Mesendoderm (in vitro differentiated cells): ENCODE measurements around the gene FAM83B.
A peak's percentile ranks its signal among the peaks of the same experiment; 100 is the strongest.

Source experiments
- DNase-seq: peaks from one replicate; pipeline ENCODE4 v3.0.0; 2013
- H2AK5ac ChIP-seq: 2 replicates; pipeline ENCODE4 v1.6.1; 2013; ENCODE audit warnings: low read length, inconsistent platforms
- H2BK120ac ChIP-seq: 2 replicates; pipeline ENCODE4 v1.6.1; 2013; ENCODE audit warnings: low read depth, mild to moderate bottlenecking, low read length, moderate library complexity, mixed read lengths
- H2BK15ac ChIP-seq: replicated peaks from 2 replicates; pipeline ENCODE4 v1.6.1; 2013; ENCODE audit warnings: low read depth, mild to moderate bottlenecking, moderate library complexity
- H2BK5ac ChIP-seq: 2 replicates; pipeline ENCODE4 v1.6.1; 2013; ENCODE audit warnings: low read length, inconsistent platforms
- H3K18ac ChIP-seq: 2 replicates; pipeline ENCODE4 v1.6.1; 2013; ENCODE audit warnings: mild to moderate bottlenecking, low read length, mixed read lengths
- H3K23ac ChIP-seq: one replicate; pipeline ENCODE4 v1.6.1; 2013; ENCODE audit warnings: low read length
- H3K27ac ChIP-seq: 2 replicates; pipeline ENCODE4 v1.5.1; 2013; ENCODE audit warnings: low read depth, mild to moderate bottlenecking, inconsistent platforms, low read length, moderate library complexity
- H3K27me3 ChIP-seq: 2 replicates; pipeline ENCODE4 v1.6.1; 2013; ENCODE audit warnings: low read length, control low read depth, mild to moderate bottlenecking, inconsistent platforms; ENCODE audit not compliant: insufficient read depth, poor library complexity
- H3K36me3 ChIP-seq: 2 replicates; pipeline ENCODE4 v1.6.1; 2013; ENCODE audit warnings: low read length, inconsistent platforms; ENCODE audit not compliant: control insufficient read depth, insufficient read depth
- H3K4ac ChIP-seq: one replicate; pipeline ENCODE4 v1.6.1; 2013; ENCODE audit warnings: low read depth, mild to moderate bottlenecking, low read length, moderate library complexity
- H3K4me1 ChIP-seq: 2 replicates; pipeline ENCODE4 v1.6.1; 2013; ENCODE audit warnings: low read depth, low read length, inconsistent platforms; ENCODE audit not compliant: control insufficient read depth
- H3K4me2 ChIP-seq: 2 replicates; pipeline ENCODE4 v1.6.1; 2013; ENCODE audit warnings: low read length
- H3K4me3 ChIP-seq: 2 replicates; pipeline ENCODE4 v1.5.1; 2013; ENCODE audit warnings: mild to moderate bottlenecking, low read length
- H3K56ac ChIP-seq: one replicate; pipeline ENCODE4 v1.6.1; 2013; ENCODE audit warnings: low read length
- H3K79me1 ChIP-seq: 2 replicates; pipeline ENCODE4 v1.6.1; 2013; ENCODE audit warnings: low read length, inconsistent platforms
- H3K79me2 ChIP-seq: 2 replicates; pipeline ENCODE4 v1.6.1; 2013; ENCODE audit warnings: mild to moderate bottlenecking, low read length; ENCODE audit not compliant: control insufficient read depth, insufficient read depth
- H3K9ac ChIP-seq: 2 replicates; pipeline ENCODE4 v1.6.1; 2013; ENCODE audit warnings: low read length, inconsistent platforms
- H4K5ac ChIP-seq: one replicate; pipeline ENCODE4 v1.6.1; 2013; ENCODE audit warnings: low read length
- H4K8ac ChIP-seq: one replicate; pipeline ENCODE4 v1.6.1; 2013; ENCODE audit warnings: low read depth, mild to moderate bottlenecking, control low read depth, low read length, moderate library complexity
- WGBS: extraction: QIAGEN DNeasy Blood & Tissue Kit; methylation state at CpG from one replicate; pipeline ENCODE4 v1.1.7; 2013; ENCODE audit warnings: low lambda C conversion rate, missing lambda C conversion rate; ENCODE audit not compliant: insufficient coverage; ENCODE audit errors: extremely low coverage; 5-methylcytosine and 5-hydroxymethylcytosine counted together

The FAM83B gene

DNA sequence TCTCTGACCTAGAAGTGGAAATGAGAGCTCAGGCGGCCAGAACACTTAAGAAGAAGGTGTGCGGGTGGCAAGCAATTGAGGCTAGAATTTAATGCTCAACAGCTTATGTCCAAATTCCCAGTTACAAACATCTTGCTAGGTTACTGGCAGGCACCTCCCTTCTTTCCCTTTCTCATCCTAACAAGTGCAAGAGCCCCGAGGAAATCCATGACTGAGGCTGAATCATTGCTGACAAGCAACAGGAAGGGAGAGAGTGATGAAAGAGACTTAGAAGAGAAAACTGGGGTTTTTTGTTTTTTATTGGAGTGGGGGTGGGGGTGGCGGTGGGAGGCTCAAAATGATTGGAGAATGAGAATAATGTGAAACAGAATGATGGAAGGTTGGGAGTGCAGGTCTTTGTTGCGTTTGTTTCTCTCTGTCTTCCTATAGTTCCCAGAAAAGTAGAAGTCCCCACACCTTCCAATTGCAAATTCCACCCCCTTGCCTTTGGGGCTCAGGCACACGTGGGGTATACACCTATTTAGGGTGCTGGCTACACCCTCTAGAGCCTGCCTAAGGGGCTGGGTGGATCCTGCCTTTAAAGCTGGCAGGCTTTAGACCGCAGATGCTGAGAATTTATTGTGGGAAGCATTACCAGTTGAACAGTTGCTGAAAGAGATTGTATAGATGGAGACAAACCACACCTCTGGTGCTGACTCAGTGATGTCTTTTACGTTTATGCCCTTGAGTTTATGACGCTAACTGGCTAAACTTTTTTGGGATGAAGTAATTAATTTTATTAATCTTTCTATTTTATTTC lies 1.4 kb downstream of the FAM83B start:
- H2BK5ac ChIP-seq, result no peak overlapping the region
- no peaks in the 10 kb centered on the region for H3K27me3 ChIP-seq
- H3K4me1 ChIP-seq, result no peaks in the 10 kb centered on the region
- H3K36me3 ChIP-seq, result no peaks in the 10 kb centered on the region
- H3K4me3 ChIP-seq, result no peak overlapping the region
- no peak overlapping the region for H3K18ac ChIP-seq
- no CpG with 5 or more reads among the region's 9 CpGs for WGBS
- H2BK120ac ChIP-seq, result no peak overlapping the region
- peak; percentile 30 for DNase-seq
- H3K56ac ChIP-seq, result peak overlapping the region; percentile 87
- no peak overlapping the region for H4K8ac ChIP-seq
- H3K79me2 ChIP-seq, result no peaks in the 10 kb centered on the region
- no peak overlapping the region for H3K27ac ChIP-seq
- no peak overlapping the region for H3K9ac ChIP-seq
- H4K5ac ChIP-seq, result no peak overlapping the region
- H3K23ac ChIP-seq, result no peak overlapping the region
- H3K4me2 ChIP-seq, result no peak overlapping the region
- peak overlapping the region; percentile 12 for H3K4ac ChIP-seq
- no peak overlapping the region for H2AK5ac ChIP-seq
- no peak overlapping the region for H2BK15ac ChIP-seq
- no peaks in the 10 kb centered on the region for H3K79me1 ChIP-seq

GRCh38 chr6:54850114-54850513 lies 3.5 kb downstream of the FAM83B start:
- no CpG with 5 or more reads among the region's 2 CpGs for WGBS

DNA sequence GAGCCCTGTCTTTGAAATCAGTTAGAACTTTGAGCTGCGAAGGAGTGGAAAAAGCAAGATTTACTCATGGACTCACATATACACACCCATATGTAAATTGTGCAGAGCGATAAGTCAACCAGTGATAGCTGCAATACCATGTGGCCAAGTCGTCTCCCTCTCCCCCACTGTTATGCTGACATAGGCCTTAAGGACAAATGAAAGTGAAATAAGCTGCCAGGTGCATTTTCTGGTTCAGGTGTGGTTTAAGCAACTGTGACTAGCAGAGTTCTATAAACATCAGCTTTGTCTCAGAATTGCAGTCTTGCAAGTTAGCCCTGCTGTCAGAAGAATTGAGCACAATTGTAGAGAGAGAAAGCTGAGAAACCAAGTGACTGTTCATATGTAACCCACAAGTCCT lies 9.6 kb downstream of the FAM83B start:
- Histone ChIP-seq H4K8ac (peak overlapping the region; percentile 28), H3K4me1 (no peaks in the 10 kb centered on the region), H2BK5ac (no peak overlapping the region), H2BK15ac (no peak overlapping the region), H3K4ac (no peak overlapping the region), H3K56ac (no peak overlapping the region), H3K36me3 (no peaks in the 10 kb centered on the region), H3K4me2 (no peak overlapping the region), H3K4me3 (no peak overlapping the region), H3K27ac (no peak overlapping the region), H3K23ac (no peak overlapping the region), H3K79me2 (no peaks in the 10 kb centered on the region), H3K9ac (no peak overlapping the region), H3K18ac (peak overlapping the region; percentile 23), H2BK120ac (no peak overlapping the region), H3K27me3 (no peaks in the 10 kb centered on the region), H2AK5ac (no peak overlapping the region), H3K79me1 (no peaks in the 10 kb centered on the region), H4K5ac (no peak overlapping the region)
- no peak for DNase-seq
- WGBS, result no CpG with 5 or more reads among the region's 3 CpGs

More at GRCh38 chr6:54850114-54850513, 3.5 kb downstream of the FAM83B start:
- Histone ChIP-seq H3K9ac (no peak overlapping the region), H3K4me1 (no peaks in the 10 kb centered on the region), H2AK5ac (no peak overlapping the region), H3K23ac (no peak overlapping the region), H3K4ac (no peak overlapping the region), H3K4me3 (no peak overlapping the region), H2BK5ac (no peak overlapping the region), H2BK120ac (no peak overlapping the region), H3K56ac (no peak overlapping the region), H3K79me2 (no peaks in the 10 kb centered on the region), H3K18ac (no peak overlapping the region), H3K4me2 (no peak overlapping the region), H3K27me3 (no peaks in the 10 kb centered on the region), H4K5ac (no peak overlapping the region), H4K8ac (no peak overlapping the region), H3K36me3 (no peaks in the 10 kb centered on the region), H2BK15ac (no peak overlapping the region), H3K27ac (no peak overlapping the region), H3K79me1 (no peaks in the 10 kb centered on the region)
- DNase-seq, result no peak

- Histone ChIP-seq H3K56ac (no peak overlapping the region), H2BK5ac (no peak overlapping the region), H4K5ac (no peak overlapping the region), H3K4ac (no peak overlapping the region), H3K27me3 (no peaks in the 10 kb centered on the region), H3K4me2 (no peak overlapping the region), H2BK15ac (no peak overlapping the region), H3K4me1 (no peaks in the 10 kb centered on the region), H3K23ac (no peak overlapping the region), H3K36me3 (no peaks in the 10 kb centered on the region), H4K8ac (no peak overlapping the region), H3K18ac (no peak overlapping the region), H3K9ac (no peak overlapping the region), H2AK5ac (no peak overlapping the region), H3K79me2 (no peaks in the 10 kb centered on the region), H2BK120ac (no peak overlapping the region), H3K27ac (no peak overlapping the region), H3K79me1 (no peaks in the 10 kb centered on the region), H3K4me3 (no peak overlapping the region)
- no peak for DNase-seq
Measured at GRCh38 chr6:54860132-54860531, 13.6 kb downstream of the FAM83B start.

- Histone ChIP-seq H3K27me3 (no peaks in the 10 kb centered on the region), H2BK15ac (no peak overlapping the region), H2AK5ac (no peak overlapping the region), H3K4ac (no peak overlapping the region), H3K9ac (no peak overlapping the region), H3K36me3 (no peaks in the 10 kb centered on the region), H3K23ac (no peak overlapping the region), H4K5ac (no peak overlapping the region), H4K8ac (no peak overlapping the region), H3K4me3 (no peak overlapping the region), H2BK5ac (no peak overlapping the region), H3K18ac (no peak overlapping the region), H3K4me2 (no peak overlapping the region), H2BK120ac (no peak overlapping the region), H3K27ac (no peak overlapping the region), H3K79me2 (no peaks in the 10 kb centered on the region), H3K79me1 (no peaks in the 10 kb centered on the region), H3K56ac (no peak overlapping the region), H3K4me1 (peaks cover 3% of the 10 kb centered on the region)
- DNase-seq, result no peak
- WGBS, result no CpG with 5 or more reads among the region's 5 CpGs
Measured at GRCh38 chr6:54860739-54861138, 14.2 kb downstream of the FAM83B start.
